GM12801 (cell line): ENCODE data around the gene ZNF346.

Source experiments
- TF ChIP-seq, protein P1 (sequence below): IDR thresholded peaks from one replicate; pipeline ENCODE4 v1.5.1; 2011; ENCODE audit warnings: control low read depth; ENCODE audit not compliant: insufficient read length; ENCODE audit errors: extremely low read depth

Gene ZNF346

DNA sequence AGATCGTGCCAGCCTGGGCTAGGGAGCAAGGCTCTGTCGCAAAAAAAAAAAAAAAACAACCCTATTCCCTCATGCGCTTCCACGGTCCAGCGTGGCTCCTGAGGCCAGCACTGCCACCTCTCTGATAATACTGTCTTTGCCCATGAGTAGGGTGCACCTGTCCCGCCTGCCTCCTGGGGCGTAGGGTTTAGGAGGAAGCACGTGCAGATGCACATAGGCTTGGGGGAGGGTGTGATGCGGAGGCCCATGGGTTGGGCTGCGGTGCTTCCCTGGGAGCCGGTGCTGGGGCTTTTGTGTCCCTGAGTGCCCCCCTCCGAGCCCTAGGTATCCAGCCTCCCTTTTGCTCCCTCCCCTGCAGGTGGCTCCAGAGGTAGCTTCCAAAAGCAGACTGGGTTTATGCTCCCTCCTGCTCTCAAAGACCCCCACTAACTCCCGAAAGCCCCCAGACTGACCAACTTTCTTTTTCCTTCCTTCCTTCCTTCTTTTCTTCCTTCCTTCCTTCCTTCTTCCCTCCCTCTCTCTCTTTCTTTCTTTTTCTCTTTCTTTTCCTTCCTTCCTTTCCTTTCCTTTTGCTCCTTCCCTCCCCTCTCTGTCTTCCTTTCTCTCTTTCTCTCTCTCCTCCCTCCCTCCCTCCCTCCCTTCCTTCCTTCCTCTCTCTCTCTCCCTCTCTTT is 77.1 kb downstream of the ZNF346 start:
- TF ChIP-seq, protein P1, sequence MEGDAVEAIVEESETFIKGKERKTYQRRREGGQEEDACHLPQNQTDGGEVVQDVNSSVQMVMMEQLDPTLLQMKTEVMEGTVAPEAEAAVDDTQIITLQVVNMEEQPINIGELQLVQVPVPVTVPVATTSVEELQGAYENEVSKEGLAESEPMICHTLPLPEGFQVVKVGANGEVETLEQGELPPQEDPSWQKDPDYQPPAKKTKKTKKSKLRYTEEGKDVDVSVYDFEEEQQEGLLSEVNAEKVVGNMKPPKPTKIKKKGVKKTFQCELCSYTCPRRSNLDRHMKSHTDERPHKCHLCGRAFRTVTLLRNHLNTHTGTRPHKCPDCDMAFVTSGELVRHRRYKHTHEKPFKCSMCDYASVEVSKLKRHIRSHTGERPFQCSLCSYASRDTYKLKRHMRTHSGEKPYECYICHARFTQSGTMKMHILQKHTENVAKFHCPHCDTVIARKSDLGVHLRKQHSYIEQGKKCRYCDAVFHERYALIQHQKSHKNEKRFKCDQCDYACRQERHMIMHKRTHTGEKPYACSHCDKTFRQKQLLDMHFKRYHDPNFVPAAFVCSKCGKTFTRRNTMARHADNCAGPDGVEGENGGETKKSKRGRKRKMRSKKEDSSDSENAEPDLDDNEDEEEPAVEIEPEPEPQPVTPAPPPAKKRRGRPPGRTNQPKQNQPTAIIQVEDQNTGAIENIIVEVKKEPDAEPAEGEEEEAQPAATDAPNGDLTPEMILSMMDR: no peak

DNA sequence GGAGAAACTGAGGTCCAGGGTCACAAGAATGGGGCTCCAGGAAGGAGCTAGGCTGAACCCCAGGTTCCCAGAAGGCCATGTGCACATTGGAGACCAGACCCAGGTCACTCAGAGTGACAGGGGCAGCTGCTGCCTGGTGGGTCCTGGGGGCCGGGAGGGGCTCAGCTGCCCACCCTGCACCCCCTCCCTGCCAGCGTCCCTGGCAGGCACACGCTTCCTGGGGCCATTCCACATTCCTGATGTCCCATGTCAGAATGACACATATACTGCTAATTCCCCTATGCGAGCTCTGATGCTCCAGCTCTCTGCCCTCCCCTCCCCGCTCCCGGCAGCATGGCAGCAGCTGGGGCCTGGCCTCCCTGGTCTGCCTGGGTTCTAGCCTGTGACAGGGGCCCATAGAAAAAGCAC is 78.2 kb downstream of the ZNF346 start:
- TF ChIP-seq, protein P1: no peak

DNA sequence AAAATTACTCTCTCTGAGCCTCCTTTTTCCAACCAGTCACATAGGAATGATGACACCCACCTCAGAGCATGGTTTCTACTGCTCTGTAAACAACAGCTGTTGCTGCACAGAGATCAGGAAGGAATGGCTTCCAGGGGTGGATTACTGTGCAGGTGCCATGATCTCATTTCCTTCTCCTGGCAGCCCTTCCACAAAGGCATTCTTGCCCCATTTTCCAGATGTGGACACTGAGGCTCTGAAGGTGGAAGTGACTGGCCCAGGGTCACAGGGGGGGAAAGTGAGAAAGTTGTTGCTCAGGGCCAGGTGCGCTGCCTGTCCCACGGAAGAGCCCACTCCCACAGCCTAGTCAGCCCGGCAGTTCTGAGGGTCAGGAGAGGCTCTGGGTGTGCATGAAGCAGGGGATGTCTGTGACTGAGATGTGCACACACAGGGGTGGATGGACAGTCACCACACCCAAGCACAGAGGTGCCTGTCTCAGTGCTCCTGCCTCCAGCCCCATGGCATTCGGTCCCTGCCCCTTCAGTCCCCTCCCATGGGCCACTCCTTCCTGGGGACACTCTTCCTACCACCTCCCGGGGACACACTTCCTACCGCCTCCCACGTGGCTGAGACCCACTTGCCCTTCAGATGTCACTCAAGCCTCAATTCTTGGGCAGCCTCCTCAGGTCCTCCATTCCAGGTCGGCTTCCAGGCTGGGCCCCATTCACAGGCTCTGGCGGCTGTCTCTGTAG is 81.2 kb downstream of the ZNF346 start:
- TF ChIP-seq, protein P1: no peak

DNA sequence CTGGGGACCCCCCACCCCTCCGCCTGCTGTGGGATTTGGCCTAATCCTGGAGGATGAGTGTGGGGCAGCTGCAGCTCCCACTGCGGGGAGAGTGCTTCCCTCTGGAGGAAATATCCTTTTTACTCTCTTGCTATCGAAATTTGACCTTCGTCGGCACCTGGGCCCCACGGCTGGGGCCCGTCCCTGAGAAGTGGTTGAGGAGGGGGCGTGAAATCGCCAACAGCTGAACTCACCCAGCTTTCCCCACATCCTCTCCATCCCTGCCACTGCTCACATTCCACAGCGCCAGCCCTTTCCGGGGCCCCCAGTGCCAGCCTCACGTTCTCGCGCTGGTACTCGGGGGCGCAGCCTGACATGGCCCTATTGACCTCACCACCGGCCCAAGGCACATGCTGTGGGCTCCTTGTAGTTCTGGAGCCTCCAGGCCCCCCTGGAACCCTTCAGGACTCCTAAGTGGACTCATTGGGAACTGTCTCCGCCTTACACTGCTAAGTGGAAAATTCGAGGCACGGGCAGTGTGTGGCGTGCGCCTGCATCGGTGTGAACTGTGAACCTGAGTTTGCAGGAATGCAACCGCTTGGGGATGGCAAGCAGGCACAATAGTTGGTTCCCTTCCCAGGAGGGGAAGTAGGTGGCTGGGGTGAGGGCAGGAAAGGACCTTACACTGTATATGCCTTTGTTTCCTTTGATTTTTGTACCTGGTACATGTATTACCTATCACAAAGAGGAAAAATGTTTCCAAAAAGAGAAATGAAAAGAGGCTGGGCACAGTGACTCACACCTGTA is 83.4 kb downstream of the ZNF346 start:
- TF ChIP-seq, protein P1: no peak

DNA sequence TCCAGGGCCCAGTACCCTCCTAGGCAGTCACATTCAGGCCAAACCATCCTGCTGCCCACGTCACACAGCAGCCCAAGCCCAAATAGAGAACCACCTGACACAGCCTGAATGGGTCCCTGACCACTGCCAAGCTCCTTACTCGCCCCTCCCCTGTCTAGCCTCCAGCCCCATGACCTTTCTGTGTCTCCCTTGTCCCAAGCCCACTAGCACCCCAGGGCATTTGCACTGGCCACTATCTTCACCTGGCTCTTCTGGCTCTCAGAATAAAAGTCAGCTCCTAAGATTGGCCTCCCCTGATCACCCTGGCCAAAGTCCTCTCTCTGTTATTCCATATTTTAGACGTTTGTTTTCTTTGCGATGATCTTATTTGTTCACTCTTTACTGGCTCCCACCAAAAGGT is 84.7 kb downstream of the ZNF346 start:
- TF ChIP-seq, protein P1: no peak

DNA sequence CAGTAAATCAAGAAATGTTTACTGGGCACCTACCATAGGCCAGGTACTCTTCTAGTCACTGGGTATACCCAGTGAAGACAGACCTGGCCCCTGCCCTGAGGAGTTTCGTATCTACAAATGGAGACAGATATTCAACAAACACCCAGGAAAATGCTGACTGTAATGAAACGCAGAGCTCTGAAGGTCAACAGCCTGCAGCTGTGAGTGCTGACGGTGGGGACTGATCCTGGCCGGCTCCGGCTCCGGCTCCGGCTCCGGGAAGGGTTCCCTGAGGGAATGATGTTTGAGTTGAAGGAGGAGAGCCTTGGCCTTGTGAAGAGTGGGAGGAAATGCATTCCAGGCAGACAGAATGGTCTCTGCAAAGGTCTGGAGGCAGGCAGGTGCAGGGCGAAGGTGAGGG is 87.3 kb downstream of the ZNF346 start:
- TF ChIP-seq, protein P1: no peak

DNA sequence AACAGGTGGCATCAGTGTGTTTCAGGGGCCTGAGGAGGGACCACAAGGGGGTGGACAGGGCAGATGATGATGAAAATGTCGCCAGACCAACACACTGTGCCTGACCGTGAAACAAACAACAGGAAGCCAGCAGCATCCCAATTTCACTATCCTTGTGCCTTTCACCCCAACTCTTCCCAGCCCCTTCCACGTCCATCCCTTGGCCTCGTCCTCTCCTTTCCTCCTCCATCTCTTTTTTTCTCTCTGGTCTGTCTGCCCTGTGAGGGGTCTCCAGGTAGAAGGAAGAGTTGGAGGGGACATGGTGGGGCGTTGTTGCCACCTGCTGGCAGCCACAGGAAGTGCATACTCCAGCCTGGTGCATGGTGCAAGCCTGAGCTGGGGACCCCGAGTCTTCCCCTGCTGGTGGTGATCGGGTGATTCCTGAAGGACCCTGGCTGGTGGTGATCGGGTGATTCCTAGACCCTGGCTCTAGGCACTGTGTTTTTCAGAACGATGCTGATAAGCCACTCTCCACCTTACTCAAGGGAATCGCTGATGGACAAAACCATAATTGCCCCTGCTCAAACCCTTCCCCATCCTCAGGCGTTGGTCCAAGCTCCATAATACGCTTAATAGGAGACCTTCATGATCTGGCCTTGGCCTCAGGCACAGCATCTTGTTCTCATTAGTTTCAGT is 89.4 kb downstream of the ZNF346 start:
- TF ChIP-seq, protein P1: peak; percentile 89
